Measurements from ENCODE around the gene CPA4.

The CPA4 gene

GRCh38 chr7:130289478-130289877, 3.5 kb upstream of the CPA4 start:
- Histone ChIP-seq H4K20me1 (ENCODE audit: insufficient read depth, low read length) (no peaks in the 10 kb centered on the region), H2AFZ (ENCODE audit: low read length) (no peak overlapping the region), H3K27me3 (replicated peaks; ENCODE audit: insufficient read depth, low read length) (no peaks in the 10 kb centered on the region), H3K4me1 (ENCODE audit: low read length) (no peaks in the 10 kb centered on the region), H3K79me2 (ENCODE audit: low read length) (no peaks in the 10 kb centered on the region), H3K36me3 (replicated peaks; ENCODE audit: insufficient read depth, low read length) (no peaks in the 10 kb centered on the region), H3K4me2 (ENCODE audit: low read depth, low read length) (no peak overlapping the region), H3K27ac (ENCODE audit: low read length) (no peak overlapping the region), H3K9ac (ENCODE audit: low read length) (no peak overlapping the region), H3K9me3 (replicated peaks; ENCODE audit: insufficient read depth, low read length) (no peaks in the 10 kb centered on the region), H3F3A (ENCODE audit: insufficient read depth, low read length) (no peaks in the 10 kb centered on the region), H3K9me2 (replicated peaks; ENCODE audit: insufficient read depth, low read length) (no peaks in the 10 kb centered on the region), H3K4me3 (ENCODE audit: low read length) (no peak overlapping the region)
- TF ChIP-seq EZH2 (optimal IDR thresholded peaks at IDR 0.05; ENCODE audit: low read depth, low read length) (no peak), EZH2phosphoT487 (IDR thresholded peaks at IDR 0.05; ENCODE audit: low read length) (no peak), CTCF (IDR thresholded peaks at IDR 0.05; ENCODE audit: low read length) (no peak)
- no peak for DNase-seq

GRCh38 chr7:130290745-130291144, 2.2 kb upstream of the CPA4 start:
- Histone ChIP-seq H3K79me2 (ENCODE audit: low read length) (no peaks in the 10 kb centered on the region), H3F3A (ENCODE audit: insufficient read depth, low read length) (no peaks in the 10 kb centered on the region), H3K27ac (ENCODE audit: low read length) (no peak overlapping the region), H4K20me1 (ENCODE audit: insufficient read depth, low read length) (no peaks in the 10 kb centered on the region), H3K9ac (ENCODE audit: low read length) (no peak overlapping the region), H2AFZ (ENCODE audit: low read length) (no peak overlapping the region), H3K36me3 (replicated peaks; ENCODE audit: insufficient read depth, low read length) (no peaks in the 10 kb centered on the region), H3K4me1 (ENCODE audit: low read length) (no peaks in the 10 kb centered on the region), H3K9me3 (replicated peaks; ENCODE audit: insufficient read depth, low read length) (no peaks in the 10 kb centered on the region), H3K9me2 (replicated peaks; ENCODE audit: insufficient read depth, low read length) (no peaks in the 10 kb centered on the region), H3K4me3 (ENCODE audit: low read length) (no peak overlapping the region), H3K27me3 (replicated peaks; ENCODE audit: insufficient read depth, low read length) (no peaks in the 10 kb centered on the region), H3K4me2 (ENCODE audit: low read depth, low read length) (no peak overlapping the region)
- DNase-seq = no peak
- TF ChIP-seq CTCF (IDR thresholded peaks at IDR 0.05; ENCODE audit: low read length) (no peak), EZH2phosphoT487 (IDR thresholded peaks at IDR 0.05; ENCODE audit: low read length) (no peak), EZH2 (optimal IDR thresholded peaks at IDR 0.05; ENCODE audit: low read depth, low read length) (no peak)

- no peak overlapping the region for H3K4me2 ChIP-seq (ENCODE audit: low read depth, low read length)
- H3K79me2 ChIP-seq (ENCODE audit: low read length) = no peaks in the 10 kb centered on the region
- H3K9me2 ChIP-seq (replicated peaks; ENCODE audit: insufficient read depth, low read length) = no peaks in the 10 kb centered on the region
- DNase-seq = no peak
- no peaks in the 10 kb centered on the region for H3K9me3 ChIP-seq (replicated peaks; ENCODE audit: insufficient read depth, low read length)
- no peak overlapping the region for H3K27ac ChIP-seq (ENCODE audit: low read length)
- H3F3A ChIP-seq (ENCODE audit: insufficient read depth, low read length) = no peaks in the 10 kb centered on the region
- H3K27me3 ChIP-seq (replicated peaks; ENCODE audit: insufficient read depth, low read length) = no peaks in the 10 kb centered on the region
- no peaks in the 10 kb centered on the region for H3K4me1 ChIP-seq (ENCODE audit: low read length)
- H2AFZ ChIP-seq (ENCODE audit: low read length) = no peak overlapping the region
- H3K36me3 ChIP-seq (replicated peaks; ENCODE audit: insufficient read depth, low read length) = no peaks in the 10 kb centered on the region
- no peak overlapping the region for H3K4me3 ChIP-seq (ENCODE audit: low read length)
- TF ChIP-seq CTCF (IDR thresholded peaks at IDR 0.05; ENCODE audit: low read length) = no peak
- no peaks in the 10 kb centered on the region for H4K20me1 ChIP-seq (ENCODE audit: insufficient read depth, low read length)
- H3K9ac ChIP-seq (ENCODE audit: low read length) = no peak overlapping the region
Observed at GRCh38 chr7:130293521-130293920, 560 bp downstream of the CPA4 start.

- Histone ChIP-seq H3K27me3 (replicated peaks; ENCODE audit: insufficient read depth, low read length) (no peaks in the 10 kb centered on the region), H3K4me1 (ENCODE audit: low read length) (no peaks in the 10 kb centered on the region), H3K27ac (ENCODE audit: low read length) (no peak overlapping the region), H3K36me3 (replicated peaks; ENCODE audit: insufficient read depth, low read length) (no peaks in the 10 kb centered on the region), H4K20me1 (ENCODE audit: insufficient read depth, low read length) (no peaks in the 10 kb centered on the region), H3F3A (ENCODE audit: insufficient read depth, low read length) (no peaks in the 10 kb centered on the region), H3K4me2 (ENCODE audit: low read depth, low read length) (no peak overlapping the region), H3K9me2 (replicated peaks; ENCODE audit: insufficient read depth, low read length) (no peaks in the 10 kb centered on the region), H3K4me3 (ENCODE audit: low read length) (no peak overlapping the region), H2AFZ (ENCODE audit: low read length) (no peak overlapping the region), H3K9me3 (replicated peaks; ENCODE audit: insufficient read depth, low read length) (no peaks in the 10 kb centered on the region), H3K9ac (ENCODE audit: low read length) (no peak overlapping the region), H3K79me2 (ENCODE audit: low read length) (no peaks in the 10 kb centered on the region)
- TF ChIP-seq EZH2 (optimal IDR thresholded peaks at IDR 0.05; ENCODE audit: low read depth, low read length) (no peak), EZH2phosphoT487 (IDR thresholded peaks at IDR 0.05; ENCODE audit: low read length) (no peak), CTCF (IDR thresholded peaks at IDR 0.05; ENCODE audit: low read length) (no peak)
- DNase-seq = no peak
Observed at GRCh38 chr7:130294314-130294713, 1.4 kb downstream of the CPA4 start.

Measured in MM.1S (cell line).